Measurements from ENCODE around the gene PTPN20. TPM values are rescaled to one million over a fixed set of nuclear protein-coding genes. Genes with fewer than 3 reads are reported as not detected.

The PTPN20 gene
- total and polyA plus RNA-seq, 2 donors from 2014 or later: 1.9 to 2.6 TPM

- DNase-seq: peak in 1 of 5 donors; percentile 31
- Histone ChIP-seq H3K9me3 (ENCODE audit: control insufficient read depth in 2 of 3, insufficient read depth in 1 of 3, low read length in 3 of 3) (no peaks in the 10 kb centered on the region), H3K4me1 (ENCODE audit: control insufficient read depth in 2 of 3, insufficient read depth in 2 of 3, low read depth in 1 of 3, low read length in 3 of 3) (no peaks in the 10 kb centered on the region), H3K9ac (ENCODE audit: low read length in 3 of 3) (no peak overlapping the region), H3K4me3 (ENCODE audit: low read length in 3 of 3) (no peak overlapping the region), H3K27ac (ENCODE audit: low read depth in 2 of 2, low read length in 2 of 2) (no peak overlapping the region), H3K27me3 (ENCODE audit: control insufficient read depth, insufficient read depth, low read length) (no peaks in the 10 kb centered on the region), H3K36me3 (ENCODE audit: control insufficient read depth in 2 of 3, insufficient read depth in 3 of 3, low read length in 3 of 3) (no peaks in the 10 kb centered on the region)
- intact Hi-C loops (cut with DNase I): no loop called here
- TF ChIP-seq, protein P1, sequence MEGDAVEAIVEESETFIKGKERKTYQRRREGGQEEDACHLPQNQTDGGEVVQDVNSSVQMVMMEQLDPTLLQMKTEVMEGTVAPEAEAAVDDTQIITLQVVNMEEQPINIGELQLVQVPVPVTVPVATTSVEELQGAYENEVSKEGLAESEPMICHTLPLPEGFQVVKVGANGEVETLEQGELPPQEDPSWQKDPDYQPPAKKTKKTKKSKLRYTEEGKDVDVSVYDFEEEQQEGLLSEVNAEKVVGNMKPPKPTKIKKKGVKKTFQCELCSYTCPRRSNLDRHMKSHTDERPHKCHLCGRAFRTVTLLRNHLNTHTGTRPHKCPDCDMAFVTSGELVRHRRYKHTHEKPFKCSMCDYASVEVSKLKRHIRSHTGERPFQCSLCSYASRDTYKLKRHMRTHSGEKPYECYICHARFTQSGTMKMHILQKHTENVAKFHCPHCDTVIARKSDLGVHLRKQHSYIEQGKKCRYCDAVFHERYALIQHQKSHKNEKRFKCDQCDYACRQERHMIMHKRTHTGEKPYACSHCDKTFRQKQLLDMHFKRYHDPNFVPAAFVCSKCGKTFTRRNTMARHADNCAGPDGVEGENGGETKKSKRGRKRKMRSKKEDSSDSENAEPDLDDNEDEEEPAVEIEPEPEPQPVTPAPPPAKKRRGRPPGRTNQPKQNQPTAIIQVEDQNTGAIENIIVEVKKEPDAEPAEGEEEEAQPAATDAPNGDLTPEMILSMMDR (IDR thresholded peaks at IDR 0.05; ENCODE audit: borderline replicate concordance, extremely low read depth, insufficient read depth): no peak
- no peak for FAIRE-seq
These were observed 124.1 kb downstream of the PTPN20 start for GRCh38 chr10:47035171-47035818.

GRCh38 chr10:47035819-47036337 lies 124.7 kb downstream of the PTPN20 start:
- H3K9me3 ChIP-seq (ENCODE audit: control insufficient read depth in 2 of 3, insufficient read depth in 1 of 3, low read length in 3 of 3): no peaks in the 10 kb centered on the region
- H3K27ac ChIP-seq (ENCODE audit: low read depth in 2 of 2, low read length in 2 of 2): no peak overlapping the region
- no peaks in the 10 kb centered on the region for H3K27me3 ChIP-seq (ENCODE audit: control insufficient read depth, insufficient read depth, low read length)
- H3K9ac ChIP-seq (ENCODE audit: low read length in 3 of 3): no peak overlapping the region
- H3K36me3 ChIP-seq (ENCODE audit: control insufficient read depth in 2 of 3, insufficient read depth in 3 of 3, low read length in 3 of 3): no peaks in the 10 kb centered on the region
- FAIRE-seq: no peak
- DNase-seq: peak in 1 of 5 donors; percentile 18
- intact Hi-C loops (cut with DNase I): no loop called here
- TF ChIP-seq, protein P1 (IDR thresholded peaks at IDR 0.05; ENCODE audit: borderline replicate concordance, extremely low read depth, insufficient read depth): no peak
- H3K4me1 ChIP-seq (ENCODE audit: control insufficient read depth in 2 of 3, insufficient read depth in 2 of 3, low read depth in 1 of 3, low read length in 3 of 3): no peaks in the 10 kb centered on the region
- H3K4me3 ChIP-seq (ENCODE audit: low read length in 3 of 3): no peak overlapping the region

- Histone ChIP-seq H3K27me3 (ENCODE audit: control insufficient read depth, insufficient read depth, low read length) (no peaks in the 10 kb centered on the region), H3K9ac (ENCODE audit: low read length in 3 of 3) (no peak overlapping the region), H3K4me3 (ENCODE audit: low read length in 3 of 3) (no peak overlapping the region), H3K9me3 (ENCODE audit: control insufficient read depth in 2 of 3, insufficient read depth in 1 of 3, low read length in 3 of 3) (no peaks in the 10 kb centered on the region), H3K4me1 (ENCODE audit: control insufficient read depth in 2 of 3, insufficient read depth in 2 of 3, low read depth in 1 of 3, low read length in 3 of 3) (no peaks in the 10 kb centered on the region), H3K27ac (ENCODE audit: low read depth in 2 of 2, low read length in 2 of 2) (no peak overlapping the region), H3K36me3 (ENCODE audit: control insufficient read depth in 2 of 3, insufficient read depth in 3 of 3, low read length in 3 of 3) (no peaks in the 10 kb centered on the region)
- intact Hi-C loops (cut with DNase I): no loop called here
- TF ChIP-seq, protein P1 (IDR thresholded peaks at IDR 0.05; ENCODE audit: borderline replicate concordance, extremely low read depth, insufficient read depth): no peak
- DNase-seq: peak in 1 of 5 donors; percentile 25
- FAIRE-seq: no peak
These were observed 125.5 kb downstream of the PTPN20 start for GRCh38 chr10:47036771-47037170.

All from kidney (tissue), 14 donors.